HuH-7.5 (cell line): Measurements from ENCODE around the gene KLRF1.

Experiments used
- DNase-seq: peaks from one replicate; pipeline ENCODE4 v3.0.0; 2011; ENCODE audit warnings: low spot score

KLRF1 gene

GRCh38 chr12:9809338-9809737, 17.9 kb upstream of the KLRF1 start:
- no peak for DNase-seq

- no peak for DNase-seq
These were observed 17.4 kb upstream of the KLRF1 start for GRCh38 chr12:9809866-9810265.

GRCh38 chr12:9810671-9811070, 16.6 kb upstream of the KLRF1 start:
- DNase-seq = no peak

- DNase-seq = no peak
These were observed 15.7 kb upstream of the KLRF1 start for GRCh38 chr12:9811621-9812020.

- DNase-seq = peak; percentile 77
These were observed 13.2 kb upstream of the KLRF1 start for GRCh38 chr12:9813821-9814798.

GRCh38 chr12:9820281-9820930, 6.9 kb upstream of the KLRF1 start:
- DNase-seq = no peak

- no peak for DNase-seq
These were observed 2.2 kb downstream of the KLRF1 start for GRCh38 chr12:9829483-9829882.

GRCh38 chr12:9829982-9830381, 2.7 kb downstream of the KLRF1 start:
- no peak for DNase-seq

- no peak for DNase-seq
These were observed 4.4 kb downstream of the KLRF1 start for GRCh38 chr12:9831720-9832119.

GRCh38 chr12:9843407-9843806, 16.1 kb downstream of the KLRF1 start:
- no peak for DNase-seq

GRCh38 chr12:9848899-9849298, 21.6 kb downstream of the KLRF1 start:
- no peak for DNase-seq

GRCh38 chr12:9851050-9851449, 23.8 kb downstream of the KLRF1 start:
- no peak for DNase-seq

GRCh38 chr12:9851927-9852326, 24.6 kb downstream of the KLRF1 start:
- no peak for DNase-seq

- DNase-seq = no peak
These were observed 28.9 kb downstream of the KLRF1 start for GRCh38 chr12:9856151-9856550.

GRCh38 chr12:9856894-9857293, 29.6 kb downstream of the KLRF1 start:
- DNase-seq = no peak

GRCh38 chr12:9858135-9858534, 30.9 kb downstream of the KLRF1 start:
- no peak for DNase-seq

- no peak for DNase-seq
These were observed 37.8 kb downstream of the KLRF1 start for GRCh38 chr12:9864913-9865675.

GRCh38 chr12:9866860-9867269, 39.6 kb downstream of the KLRF1 start:
- no peak for DNase-seq

GRCh38 chr12:9867531-9867930, 40.2 kb downstream of the KLRF1 start:
- no peak for DNase-seq

- no peak for DNase-seq
These were observed 41.1 kb downstream of the KLRF1 start for GRCh38 chr12:9868311-9868801.

GRCh38 chr12:9868951-9869306, 41.6 kb downstream of the KLRF1 start:
- no peak for DNase-seq
